Chondrocyte (in vitro differentiated cells): Measurements from ENCODE around the gene PTTG1IP2. TPM values are rescaled to one million over a fixed set of nuclear protein-coding genes. Genes with fewer than 3 reads are reported as not detected.
"Not testable (repeated sequence)": the region's sequence is repeated elsewhere in the genome, so short reads cannot be mapped to it uniquely, and the experiment has no call there.

Source experiments
- DNase-seq: peaks from one replicate; pipeline ENCODE4 v3.0.0; 2021; ENCODE audit warnings: mixed read lengths, low spot score
- H3K27ac Mint-ChIP-seq: one replicate; pipeline ENCODE4 v1.8.0; 2021; ENCODE audit warnings: mild to moderate bottlenecking, moderate library complexity, mixed read lengths; ENCODE audit not compliant: unreplicated experiment
- H3K27me3 Mint-ChIP-seq: 2 replicates; pipeline ENCODE4 v1.8.0; 2021; ENCODE audit warnings: low read depth, mixed read lengths
- H3K36me3 Mint-ChIP-seq: 2 replicates; pipeline ENCODE4 v1.8.0; 2021; ENCODE audit warnings: low read depth, mixed read lengths
- H3K4me1 Mint-ChIP-seq: 2 replicates; pipeline ENCODE4 v1.8.0; 2021; ENCODE audit warnings: low read depth, mild to moderate bottlenecking, mixed read lengths
- H3K4me3 Mint-ChIP-seq: one replicate; pipeline ENCODE4 v1.8.0; 2021; ENCODE audit warnings: mild to moderate bottlenecking, moderate library complexity, mixed read lengths; ENCODE audit not compliant: unreplicated experiment
- H3K9me3 Mint-ChIP-seq: 2 replicates; pipeline ENCODE4 v1.8.0; 2021; ENCODE audit warnings: low read depth, mixed read lengths
- total RNA-seq: library from RNA; stranded (reverse); gene quantifications from 3 replicates; pipeline ENCODE4 v1.2.1, GENCODE V29; 2021
- TF ChIP-seq, protein P1 (sequence below): fragments of 200-600 bp; sonication (generic); IDR thresholded peaks from 2 replicates; pipeline ENCODE4 v1.5.0; 2021; ENCODE audit warnings: antibody characterized with exemption, mild to moderate bottlenecking, moderate library complexity

PTTG1IP2 gene
- total RNA-seq, 1 donor from 2014 or later: not detected

DNA sequence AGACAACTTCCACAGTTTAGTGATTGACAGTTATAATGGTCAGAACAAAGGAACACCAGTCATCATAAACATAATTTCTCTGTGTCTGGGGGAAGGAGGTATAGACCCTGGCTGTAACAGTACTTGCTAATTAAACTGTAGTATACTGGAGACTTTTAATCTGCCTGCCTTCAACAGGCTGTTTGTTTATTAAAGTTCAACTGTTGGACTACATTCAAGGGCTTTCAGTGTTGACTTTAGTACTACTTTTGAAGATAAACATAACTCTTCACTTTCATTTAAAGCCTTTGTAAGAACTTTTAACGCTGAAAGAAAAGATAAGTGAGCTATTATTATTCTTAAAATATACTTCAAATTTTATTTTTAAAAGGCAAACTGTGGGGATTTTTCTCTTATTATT, 15.5 kb upstream of the PTTG1IP2 start:
- no peaks in the 10 kb centered on the region for H3K27me3 Mint-ChIP-seq
- no peak for DNase-seq
- TF ChIP-seq, protein P1, sequence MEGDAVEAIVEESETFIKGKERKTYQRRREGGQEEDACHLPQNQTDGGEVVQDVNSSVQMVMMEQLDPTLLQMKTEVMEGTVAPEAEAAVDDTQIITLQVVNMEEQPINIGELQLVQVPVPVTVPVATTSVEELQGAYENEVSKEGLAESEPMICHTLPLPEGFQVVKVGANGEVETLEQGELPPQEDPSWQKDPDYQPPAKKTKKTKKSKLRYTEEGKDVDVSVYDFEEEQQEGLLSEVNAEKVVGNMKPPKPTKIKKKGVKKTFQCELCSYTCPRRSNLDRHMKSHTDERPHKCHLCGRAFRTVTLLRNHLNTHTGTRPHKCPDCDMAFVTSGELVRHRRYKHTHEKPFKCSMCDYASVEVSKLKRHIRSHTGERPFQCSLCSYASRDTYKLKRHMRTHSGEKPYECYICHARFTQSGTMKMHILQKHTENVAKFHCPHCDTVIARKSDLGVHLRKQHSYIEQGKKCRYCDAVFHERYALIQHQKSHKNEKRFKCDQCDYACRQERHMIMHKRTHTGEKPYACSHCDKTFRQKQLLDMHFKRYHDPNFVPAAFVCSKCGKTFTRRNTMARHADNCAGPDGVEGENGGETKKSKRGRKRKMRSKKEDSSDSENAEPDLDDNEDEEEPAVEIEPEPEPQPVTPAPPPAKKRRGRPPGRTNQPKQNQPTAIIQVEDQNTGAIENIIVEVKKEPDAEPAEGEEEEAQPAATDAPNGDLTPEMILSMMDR: no peak
- H3K4me3 Mint-ChIP-seq: no peak overlapping the region
- no peak overlapping the region for H3K27ac Mint-ChIP-seq
- no peaks in the 10 kb centered on the region for H3K9me3 Mint-ChIP-seq
- H3K36me3 Mint-ChIP-seq: no peaks in the 10 kb centered on the region
- H3K4me1 Mint-ChIP-seq: peaks cover 33% of the 10 kb centered on the region

DNA sequence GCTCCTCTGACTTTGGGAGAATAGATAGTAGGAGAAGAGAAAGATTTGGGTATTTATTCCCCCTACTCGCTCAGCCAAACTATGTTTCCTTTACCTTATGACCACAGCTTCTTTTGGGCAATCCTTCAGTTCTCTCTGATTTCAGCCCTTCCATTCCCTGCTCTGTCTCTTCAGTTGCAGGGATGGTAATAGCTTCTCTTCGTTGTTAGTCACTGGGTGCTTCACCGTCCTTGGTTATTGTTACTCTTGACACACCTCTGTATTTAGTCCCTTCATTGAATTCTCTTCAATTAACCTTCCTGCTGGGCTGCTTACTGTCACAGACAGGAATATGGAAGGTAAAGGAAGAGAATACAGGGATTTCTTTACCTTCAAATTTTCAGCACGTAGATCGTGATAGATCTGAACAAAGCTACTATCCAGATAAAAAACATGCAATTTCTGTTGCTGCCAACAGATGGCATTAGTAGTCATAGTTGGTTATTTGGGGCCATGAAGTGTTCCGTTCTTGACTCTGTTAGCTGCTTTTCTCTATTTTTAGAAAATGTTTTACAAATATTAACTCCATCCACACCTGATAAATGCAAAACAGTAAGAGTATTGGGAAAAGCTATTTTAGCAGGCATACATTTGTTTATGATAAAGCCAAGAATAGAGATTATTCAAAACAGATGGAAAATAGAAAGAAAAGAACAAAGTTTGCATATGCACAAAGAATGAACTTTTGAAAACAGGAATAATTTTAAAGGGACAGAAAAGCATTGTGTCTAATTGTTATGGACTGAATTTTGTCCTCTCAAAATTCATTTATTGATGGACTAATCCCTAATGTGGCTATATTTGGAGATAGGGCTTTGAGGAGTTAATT, 14.0 kb upstream of the PTTG1IP2 start:
- H3K27me3 Mint-ChIP-seq: no peaks in the 10 kb centered on the region
- DNase-seq: no peak
- H3K9me3 Mint-ChIP-seq: no peaks in the 10 kb centered on the region

DNA sequence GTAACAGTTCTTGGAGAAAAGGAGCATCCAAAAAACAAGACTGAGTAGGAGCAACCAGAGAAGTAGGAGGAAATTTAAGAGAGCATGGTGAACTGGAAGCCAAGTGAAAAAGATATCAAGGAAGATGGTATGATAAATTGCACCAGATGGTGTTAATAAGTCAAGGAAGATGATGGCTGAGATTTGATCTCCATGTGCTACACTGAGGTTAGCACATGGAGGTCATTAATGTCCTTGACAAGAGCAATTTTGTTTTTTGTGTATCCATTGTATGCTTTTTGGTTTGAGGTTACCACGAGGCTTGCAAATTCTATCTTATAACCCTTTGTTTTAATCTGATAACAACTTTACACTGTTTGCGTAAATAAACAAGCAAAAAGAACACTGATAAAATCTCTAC, 11.3 kb upstream of the PTTG1IP2 start:
- no peaks in the 10 kb centered on the region for H3K27me3 Mint-ChIP-seq

More for the DNA sequence above, 14.0 kb upstream of the PTTG1IP2 start:
- Mint-ChIP-seq H3K36me3 (no peaks in the 10 kb centered on the region), H3K27ac (no peak overlapping the region), H3K4me3 (peak overlapping the region; percentile 60), H3K4me1 (peaks cover 33% of the 10 kb centered on the region)
- TF ChIP-seq, protein P1: peak; percentile 94

DNA sequence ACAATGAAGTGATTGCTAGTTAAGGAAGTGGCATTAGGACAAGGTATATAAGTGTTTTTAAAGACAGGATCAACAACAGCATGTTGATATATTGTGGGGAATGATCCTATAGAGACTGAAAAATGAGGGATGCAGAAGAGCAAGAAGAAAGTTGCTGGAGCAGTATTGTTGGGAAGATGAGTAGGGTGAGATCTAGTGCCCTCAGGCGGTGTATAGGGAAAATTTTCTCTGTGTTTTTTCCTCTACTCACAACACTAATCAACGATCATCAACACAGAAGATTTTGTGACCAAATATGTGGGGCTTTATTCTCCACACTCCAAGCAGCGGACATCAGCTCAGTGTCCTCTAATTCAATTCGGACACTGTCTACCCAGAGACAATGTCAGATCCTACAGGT, 9.6 kb upstream of the PTTG1IP2 start:
- H3K9me3 Mint-ChIP-seq: peaks cover 6% of the 10 kb centered on the region
- TF ChIP-seq, protein P1: peak; percentile 38
- no peaks in the 10 kb centered on the region for H3K27me3 Mint-ChIP-seq
- DNase-seq: no peak
- H3K4me3 Mint-ChIP-seq: no peak overlapping the region
- H3K36me3 Mint-ChIP-seq: no peaks in the 10 kb centered on the region
- H3K27ac Mint-ChIP-seq: no peak overlapping the region
- H3K4me1 Mint-ChIP-seq: peaks cover 15% of the 10 kb centered on the region

More for the DNA sequence above, 11.3 kb upstream of the PTTG1IP2 start:
- no peak for DNase-seq
- no peak overlapping the region for H3K4me3 Mint-ChIP-seq
- TF ChIP-seq, protein P1: no peak
- no peak overlapping the region for H3K27ac Mint-ChIP-seq
- no peaks in the 10 kb centered on the region for H3K36me3 Mint-ChIP-seq
- H3K4me1 Mint-ChIP-seq: peaks cover 19% of the 10 kb centered on the region
- H3K9me3 Mint-ChIP-seq: no peaks in the 10 kb centered on the region

DNA sequence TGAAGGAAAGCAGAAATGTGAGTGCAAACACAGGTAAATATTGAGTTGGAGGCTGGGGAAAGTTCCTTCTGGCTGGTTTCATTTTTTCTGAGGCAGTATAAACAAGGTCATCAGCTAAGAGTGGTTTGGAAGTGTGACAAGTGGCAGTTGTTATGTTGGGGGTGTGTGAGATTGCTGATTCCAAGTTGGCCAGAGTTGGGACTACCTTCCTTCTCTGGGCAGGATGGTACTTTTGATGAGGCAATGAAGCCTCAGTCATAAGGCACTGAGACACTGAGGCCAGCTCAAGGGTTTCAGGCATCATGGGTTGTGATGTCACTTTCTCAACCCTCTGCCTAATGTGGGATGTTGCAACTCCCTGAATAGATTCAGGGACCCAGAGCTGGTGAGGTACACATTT, 8.2 kb upstream of the PTTG1IP2 start:
- Mint-ChIP-seq H3K4me1 (peaks cover 5% of the 10 kb centered on the region), H3K9me3 (peaks cover 9% of the 10 kb centered on the region), H3K27ac (no peak overlapping the region), H3K27me3 (no peaks in the 10 kb centered on the region), H3K36me3 (no peaks in the 10 kb centered on the region), H3K4me3 (no peak overlapping the region)
- TF ChIP-seq, protein P1: no peak
- DNase-seq: no peak

DNA sequence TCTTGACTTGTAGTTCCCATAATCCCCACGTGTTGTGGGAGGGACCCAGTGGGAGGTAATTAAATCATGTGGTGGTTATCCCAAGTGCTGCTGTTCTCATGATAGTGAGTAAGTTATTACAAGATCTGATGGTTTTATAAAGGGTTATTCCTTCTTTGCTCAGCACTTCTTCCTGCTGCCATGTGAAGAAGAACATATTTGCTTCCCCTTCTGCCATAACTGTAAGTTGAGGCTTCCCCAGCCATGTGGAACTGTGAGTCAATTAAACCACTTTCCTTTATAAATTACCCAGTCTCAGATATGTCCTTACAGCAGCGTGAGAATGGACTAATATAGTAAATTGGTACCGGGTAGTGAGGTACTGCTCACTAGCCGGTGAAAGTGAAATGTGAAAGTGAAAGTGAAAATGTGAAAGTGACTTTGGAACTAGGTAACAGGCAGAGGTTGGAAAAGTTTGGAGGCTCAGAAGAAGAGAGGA, 6.2 kb upstream of the PTTG1IP2 start:
- not testable (repeated sequence) for H3K36me3 Mint-ChIP-seq, H3K4me3 Mint-ChIP-seq, H3K27ac Mint-ChIP-seq, H3K4me1 Mint-ChIP-seq, DNase-seq, H3K27me3 Mint-ChIP-seq, H3K9me3 Mint-ChIP-seq
